Right renal cortex interstitium (tissue), 3 donors: Measurements from ENCODE around the gene DOK6. TPM values are rescaled to one million over a fixed set of nuclear protein-coding genes. Genes with fewer than 3 reads are reported as not detected.
"Not testable (repeated sequence)": the region's sequence is repeated elsewhere in the genome, so short reads cannot be mapped to it uniquely, and the experiment has no call there.

Experiments
- DNase-seq, 3 donors: peaks; one replicate each; pipeline ENCODE4 v3.0.0-alpha.2; 2013; ENCODE audit warnings: low read depth in 3 of 3, low spot score in 2 of 3
- polyA plus RNA-seq, 3 donors: library from polyadenylated mRNA; unstranded; fragments of 120-200 nt; gene quantifications; one replicate each; pipeline ENCODE4 v1.2.1, GENCODE V29; 2013; ENCODE audit not compliant: insufficient read length in 3 of 3

DOK6 gene
- 10 to 100 TPM; 20.2 to 20.7 (median 20.4) TPM for polyA plus RNA-seq

DNA sequence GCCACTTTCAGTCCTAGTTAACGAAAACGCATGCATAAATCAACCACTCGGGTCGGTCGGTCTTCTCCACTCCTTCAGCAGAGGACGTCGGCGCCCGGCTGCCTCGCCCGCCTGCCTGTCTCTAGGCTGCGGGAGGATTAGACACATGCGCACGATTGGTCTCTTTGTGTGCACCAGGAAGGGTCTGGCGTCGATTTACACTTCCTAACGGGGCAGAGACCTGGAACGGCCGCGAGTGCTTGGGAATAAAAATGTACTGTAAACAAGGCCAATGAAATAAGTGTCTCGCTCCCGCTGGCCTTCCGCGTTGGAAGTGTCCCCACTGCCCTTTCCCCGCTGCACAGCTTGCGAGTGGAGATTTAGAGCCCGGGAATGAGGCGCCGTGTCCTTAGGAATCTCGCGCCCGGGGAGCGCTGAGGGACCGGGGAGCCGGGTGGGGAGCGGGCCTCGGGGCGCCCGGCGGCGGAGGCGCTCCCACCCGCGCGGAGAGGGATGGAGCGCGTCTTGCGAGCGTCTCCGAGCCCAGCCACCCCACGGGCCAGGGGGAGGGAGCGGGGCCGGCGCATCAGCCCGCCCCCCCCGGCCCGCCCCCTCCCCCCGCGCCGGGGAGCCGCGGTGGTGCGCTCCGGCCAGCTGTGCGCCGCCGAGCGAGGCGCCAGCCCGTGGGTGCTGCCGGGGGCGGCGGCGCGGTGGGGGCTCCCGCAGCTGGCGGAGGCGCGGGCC, at the start of gene DOK6:
Gene DOK6 (plus strand): TSS at position 636 of the 723 bp plus-strand sequence.
- peak in 2 of 3 donors; percentile 61 to 63 for DNase-seq

DNA sequence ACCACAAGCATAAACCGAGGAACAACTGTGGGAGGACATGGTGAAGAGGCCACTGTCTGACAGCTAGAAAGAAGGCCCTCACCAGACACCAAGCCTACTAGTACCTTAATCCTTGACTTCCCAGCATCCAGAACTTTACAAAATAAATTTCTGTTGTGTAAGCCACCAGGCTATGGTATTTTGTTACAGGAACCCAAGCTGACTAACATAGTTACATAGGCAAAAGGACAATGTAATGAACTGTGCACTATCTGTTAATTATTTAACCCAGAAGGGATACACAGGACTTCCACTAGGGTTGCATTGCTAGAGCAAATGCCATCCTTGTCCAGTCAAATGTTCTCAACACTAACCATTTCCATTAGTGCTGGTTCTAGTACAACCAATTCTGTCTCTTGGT, 47.7 kb upstream of the DOK6 start:
- no peak for DNase-seq

DNA sequence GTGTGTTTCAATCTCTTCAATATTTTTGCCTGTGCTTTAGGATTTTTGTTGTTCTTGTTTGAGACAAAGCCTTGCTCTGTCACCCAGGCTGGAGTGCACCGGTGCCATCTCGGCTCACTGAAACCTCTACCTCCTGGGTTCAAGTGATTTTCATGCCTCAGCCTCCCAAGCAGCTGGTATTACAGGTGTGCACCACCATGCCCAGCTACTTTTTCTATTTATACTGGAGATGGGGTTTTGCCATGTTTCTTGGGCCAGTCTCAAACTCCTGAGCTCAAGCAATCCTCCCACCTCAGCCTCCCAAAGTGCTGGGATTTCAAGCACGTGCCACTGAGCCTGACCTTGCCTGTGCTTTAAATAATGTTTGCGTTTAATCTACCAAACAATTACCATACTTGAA, 43.1 kb upstream of the DOK6 start:
- DNase-seq, result no peak

DNA sequence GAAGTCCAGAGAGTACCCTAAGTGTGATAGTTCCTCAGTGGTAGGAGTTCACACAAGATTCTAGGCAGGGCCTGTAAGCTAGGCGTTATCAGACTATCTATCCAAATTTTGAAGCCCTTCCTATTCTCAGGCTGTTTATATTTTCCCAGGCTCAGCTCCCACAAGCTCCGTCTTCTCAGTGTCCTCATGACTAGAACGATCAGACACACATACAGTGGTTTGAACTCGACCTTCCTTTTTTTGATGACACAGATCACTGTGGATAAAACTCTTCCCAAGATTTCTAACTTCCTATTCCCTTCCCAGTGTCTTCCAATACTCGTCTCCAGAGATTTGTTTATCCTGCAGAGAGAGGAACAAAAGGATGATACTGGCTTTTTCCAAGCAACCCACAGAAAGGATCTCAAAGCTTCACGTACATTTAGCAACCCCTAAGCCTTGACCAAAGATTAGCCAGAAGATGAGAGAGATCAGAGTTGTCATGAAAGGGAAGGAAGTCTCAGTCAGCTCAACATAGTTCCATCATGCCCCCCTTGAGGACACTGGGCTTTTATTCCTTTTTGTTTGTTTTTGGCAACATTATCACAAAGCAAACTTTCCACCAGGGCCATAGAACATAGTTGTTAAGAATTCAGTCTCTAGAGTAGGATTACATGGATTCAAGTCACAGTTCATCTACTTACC, 42.3 kb upstream of the DOK6 start:
- DNase-seq, result no peak

DNA sequence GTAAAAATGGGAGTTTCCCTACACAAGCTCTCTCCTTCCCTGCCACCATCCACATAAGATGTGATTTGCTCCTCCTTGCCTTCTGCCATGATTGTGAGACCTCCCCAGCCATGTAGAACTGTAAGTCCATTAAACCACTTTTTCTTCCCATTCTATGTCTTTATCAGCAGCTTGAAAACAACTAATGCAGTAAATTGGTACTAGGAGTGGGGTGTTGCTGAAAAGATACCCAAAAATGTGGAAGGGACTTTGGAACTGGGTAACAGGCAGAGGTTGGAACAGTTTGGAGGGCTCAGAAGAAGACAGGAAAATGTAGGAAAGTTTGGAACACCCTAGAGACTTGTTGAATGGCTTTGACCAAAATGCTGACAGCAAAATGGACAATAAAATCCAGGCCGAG, 40.9 kb upstream of the DOK6 start:
- DNase-seq, result not testable (repeated sequence)

DNA sequence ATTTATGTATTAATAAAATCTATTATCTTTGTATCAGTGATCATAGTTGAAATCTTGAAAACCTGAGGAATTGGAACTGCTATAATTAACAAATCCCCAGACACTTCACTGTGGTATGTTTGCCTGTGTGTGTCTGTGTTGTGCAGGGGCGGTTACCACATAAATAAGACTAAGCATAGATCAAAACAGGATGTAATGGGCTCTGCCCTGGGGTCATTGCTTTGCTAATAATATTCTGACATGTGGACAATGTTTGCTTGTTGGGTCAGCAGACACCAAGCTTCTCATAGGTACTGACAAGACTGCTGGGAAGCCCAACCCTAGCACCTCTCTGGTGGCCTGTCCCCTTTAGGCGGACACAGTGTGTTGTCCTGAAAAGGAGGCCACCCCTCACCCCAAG, 35.8 kb upstream of the DOK6 start:
- DNase-seq, result no peak

DNA sequence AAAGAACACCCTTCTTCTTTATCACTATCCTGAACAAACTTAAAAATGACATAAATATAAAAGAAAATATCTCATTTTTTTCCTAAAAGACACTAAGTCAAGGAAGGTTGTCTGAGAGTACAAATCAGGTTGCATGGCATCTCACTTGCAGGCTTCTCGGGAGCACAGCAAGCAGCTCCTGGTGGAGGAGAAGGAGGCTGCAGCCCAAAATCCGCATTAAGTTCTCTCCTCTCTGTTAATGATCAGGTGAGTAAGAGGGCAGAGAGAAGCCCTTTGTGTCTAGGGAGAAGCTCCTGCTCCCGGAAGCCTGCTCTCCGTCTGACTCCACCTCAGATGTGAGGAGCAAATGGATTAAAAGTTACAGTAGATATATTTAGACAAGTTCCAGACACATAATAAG, 35.0 kb upstream of the DOK6 start:
- DNase-seq, result no peak

DNA sequence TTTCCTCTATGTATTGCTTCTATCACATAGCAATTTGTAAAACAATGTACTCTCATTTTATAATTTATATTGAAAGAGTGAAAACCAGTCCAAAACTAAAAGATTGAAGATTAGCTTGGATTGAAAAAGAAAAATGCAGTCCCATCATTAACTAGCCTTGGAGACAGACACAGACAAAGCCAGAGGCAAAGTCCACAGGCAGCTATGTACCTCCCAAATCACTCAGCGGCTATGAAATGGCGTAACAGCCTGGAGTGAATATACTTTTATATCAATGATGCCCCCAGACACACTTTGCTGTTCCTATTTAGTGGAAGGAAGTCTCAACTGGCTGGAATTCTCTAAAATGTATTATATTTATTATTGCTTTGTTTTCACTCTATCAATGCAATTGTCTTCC, 33.6 kb upstream of the DOK6 start:
- DNase-seq, result no peak

DNA sequence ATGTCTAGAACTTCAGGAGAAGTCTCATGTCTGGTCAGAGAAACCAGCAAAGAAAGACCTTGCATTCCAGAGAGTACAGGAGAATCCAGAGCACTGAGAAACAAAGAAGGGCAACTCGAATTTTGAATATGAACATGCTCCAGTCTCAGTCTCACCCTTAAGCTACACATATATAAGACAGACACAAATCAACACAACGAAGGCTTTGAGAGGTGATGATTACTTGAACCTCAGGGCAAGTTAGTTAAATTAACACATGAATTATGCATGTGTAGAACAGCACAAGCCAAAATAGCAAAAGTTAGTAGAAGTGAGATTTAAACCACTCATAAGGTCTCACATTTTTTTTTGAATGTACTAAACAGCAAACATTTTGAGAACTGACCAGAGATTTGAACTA, 29.0 kb upstream of the DOK6 start:
- no peak for DNase-seq

DNA sequence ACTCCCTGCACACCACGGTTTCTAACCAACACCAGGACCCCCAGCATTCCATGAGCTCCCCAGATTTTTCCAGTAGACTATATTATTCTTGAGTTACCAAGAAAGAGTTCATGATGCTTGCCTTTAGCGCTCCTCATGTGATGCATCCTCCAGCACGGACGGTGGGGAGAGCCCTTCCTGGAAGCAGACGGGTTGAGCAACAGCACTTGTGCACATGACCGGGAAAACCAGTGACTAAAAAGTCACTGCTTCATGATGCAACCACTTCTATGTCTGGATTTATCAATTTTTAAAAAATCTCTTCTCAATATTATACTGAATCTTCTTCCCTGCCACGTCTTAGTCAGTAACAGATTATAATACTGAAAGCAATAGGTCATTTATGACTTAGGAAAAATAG, 20.4 kb upstream of the DOK6 start:
- DNase-seq, result no peak

DNA sequence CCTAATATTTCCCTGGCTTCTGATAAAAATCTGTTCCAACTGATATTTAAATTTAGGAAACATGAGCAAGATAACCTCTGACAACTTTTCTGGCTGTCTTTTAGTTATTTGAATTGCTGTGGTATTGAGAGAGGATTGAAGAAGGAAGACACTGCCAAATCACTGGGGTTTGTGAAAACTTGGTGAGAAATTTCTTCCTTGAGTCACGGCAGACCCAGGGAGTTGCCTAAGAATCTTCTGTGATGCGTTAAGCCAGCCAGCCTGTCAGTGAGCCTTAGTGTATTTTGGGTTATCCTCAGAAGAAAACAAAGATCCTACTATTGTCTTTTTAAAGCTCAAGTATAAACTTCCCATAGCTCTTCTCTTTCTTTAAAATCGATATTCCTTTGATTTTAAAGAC, 17.5 kb upstream of the DOK6 start:
- DNase-seq, result no peak

DNA sequence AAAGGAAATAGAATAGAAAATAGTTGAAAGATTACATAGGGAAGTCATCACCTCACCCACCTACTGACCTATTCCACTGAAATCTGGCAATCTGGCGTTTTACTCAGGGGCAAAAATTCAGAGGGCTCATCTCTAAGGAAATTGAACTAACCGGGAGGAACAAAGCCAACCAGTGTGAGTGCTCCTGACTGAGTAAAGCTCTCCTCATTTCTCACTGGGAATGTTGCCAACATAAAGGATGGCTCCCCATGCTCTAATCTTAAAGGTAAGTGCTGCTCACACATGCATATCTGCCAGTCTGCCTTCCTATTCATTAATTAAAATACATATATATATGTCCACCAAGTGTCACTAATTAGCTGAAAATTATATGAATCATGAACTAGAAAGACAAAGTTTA, 13.5 kb upstream of the DOK6 start:
- DNase-seq, result no peak

DNA sequence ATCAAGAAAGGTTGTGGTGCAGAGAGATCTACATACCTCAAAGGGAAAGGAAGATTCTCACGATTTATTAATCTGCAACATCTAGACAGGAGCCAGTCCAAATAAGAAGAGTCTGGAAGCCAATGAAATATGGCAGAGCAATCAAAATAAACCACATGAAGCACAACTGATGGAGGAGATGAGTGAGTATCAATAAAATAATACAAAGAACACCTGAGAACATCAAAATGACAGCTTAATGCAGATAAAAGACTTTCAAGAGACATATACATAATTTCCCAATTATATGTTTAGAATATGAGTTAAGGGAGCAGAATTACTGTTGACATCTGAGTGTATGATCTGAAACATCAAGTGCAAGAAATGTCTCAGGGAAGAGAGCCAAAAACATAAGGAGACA, 12.5 kb upstream of the DOK6 start:
- no peak for DNase-seq

DNA sequence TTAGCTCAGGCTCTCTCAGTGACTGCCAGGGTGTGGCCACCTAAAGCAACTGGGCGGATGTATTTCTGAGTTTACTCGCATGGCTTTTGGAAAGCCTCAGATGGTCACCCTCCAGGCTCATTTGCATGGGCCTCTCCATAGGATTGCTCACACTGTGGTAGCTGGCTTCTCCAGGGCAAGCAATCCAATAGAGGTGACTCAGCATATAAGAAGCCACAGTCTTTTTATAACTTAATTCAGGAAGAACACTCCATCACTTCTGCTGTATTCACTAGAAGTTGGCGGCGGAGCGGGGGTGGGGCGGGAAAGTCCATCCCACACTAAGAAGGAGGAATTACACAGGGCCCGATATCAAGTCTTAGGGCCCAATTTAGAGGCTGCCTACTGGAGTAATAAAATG, 3.6 kb upstream of the DOK6 start:
- DNase-seq, result no peak

DNA sequence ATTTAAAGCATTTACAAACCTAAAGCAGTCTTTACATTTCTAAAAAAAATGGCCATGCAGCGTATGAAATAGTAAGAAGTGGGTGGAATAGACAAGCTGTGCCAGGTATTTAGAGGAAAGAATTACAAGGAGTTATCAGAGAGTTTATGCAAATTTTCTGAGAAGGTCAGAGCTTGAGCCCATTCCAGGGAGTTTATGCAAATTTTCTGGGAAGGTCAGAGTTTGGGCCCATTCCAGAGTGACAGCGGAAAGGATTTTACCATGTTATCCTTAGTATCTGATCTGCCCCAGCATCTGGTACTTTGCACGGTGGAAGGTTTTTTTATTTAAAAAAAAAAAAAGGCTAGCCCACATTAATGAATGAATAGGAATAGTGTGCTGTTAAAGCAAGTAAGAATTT, 1.4 kb upstream of the DOK6 start:
- DNase-seq, result no peak

DNA sequence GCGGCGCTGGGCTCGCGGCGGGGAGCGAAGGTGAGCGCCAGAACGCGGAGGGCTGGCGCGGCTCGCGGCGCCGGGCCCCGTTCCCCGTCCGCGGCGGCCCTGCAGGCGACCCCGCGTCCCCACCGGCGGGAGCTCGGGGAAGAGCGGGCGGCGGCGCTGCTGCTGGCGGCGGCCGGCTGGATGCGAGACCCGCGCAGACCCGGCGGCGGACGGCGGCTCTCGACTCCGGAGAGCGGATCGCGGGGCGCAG, 213 bp downstream of the DOK6 start:
- DNase-seq, result no peak

DNA sequence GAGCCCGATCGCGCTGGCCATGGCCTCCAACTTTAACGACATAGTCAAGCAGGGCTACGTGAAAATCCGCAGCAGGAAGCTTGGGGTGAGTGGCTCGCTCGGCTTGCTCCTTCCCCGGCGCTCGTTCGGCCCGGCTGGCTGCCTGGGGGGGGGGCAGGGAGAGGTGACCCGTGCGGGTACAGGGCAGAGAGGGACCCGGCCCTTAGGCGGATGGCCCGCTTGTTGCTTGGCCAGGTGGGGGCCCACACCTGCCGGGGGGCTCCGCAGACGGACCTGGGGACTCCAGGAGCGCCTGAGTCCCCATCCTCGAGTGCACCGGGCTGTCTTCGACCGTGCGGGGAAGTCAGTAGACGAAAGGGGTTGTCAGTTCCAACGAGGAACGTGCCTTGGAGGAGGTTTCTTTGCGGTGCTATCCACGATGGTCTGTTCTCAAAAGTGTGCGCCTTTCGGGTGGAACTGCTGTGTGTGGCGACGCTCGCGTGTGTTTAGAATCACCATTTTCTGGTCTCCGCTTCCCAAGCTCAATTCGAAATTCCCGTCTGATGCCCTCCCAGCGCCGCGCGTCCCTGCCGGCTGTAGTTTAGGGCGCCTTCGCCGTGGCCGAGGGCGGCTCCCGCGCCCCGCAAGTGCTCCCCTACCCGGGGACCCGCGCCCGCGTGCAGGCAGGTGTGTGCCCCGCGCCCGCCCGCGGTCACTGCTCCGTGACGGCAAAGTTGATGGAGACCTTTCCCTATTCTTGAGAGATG, 711 bp downstream of the DOK6 start:
- DNase-seq, result no peak

DNA sequence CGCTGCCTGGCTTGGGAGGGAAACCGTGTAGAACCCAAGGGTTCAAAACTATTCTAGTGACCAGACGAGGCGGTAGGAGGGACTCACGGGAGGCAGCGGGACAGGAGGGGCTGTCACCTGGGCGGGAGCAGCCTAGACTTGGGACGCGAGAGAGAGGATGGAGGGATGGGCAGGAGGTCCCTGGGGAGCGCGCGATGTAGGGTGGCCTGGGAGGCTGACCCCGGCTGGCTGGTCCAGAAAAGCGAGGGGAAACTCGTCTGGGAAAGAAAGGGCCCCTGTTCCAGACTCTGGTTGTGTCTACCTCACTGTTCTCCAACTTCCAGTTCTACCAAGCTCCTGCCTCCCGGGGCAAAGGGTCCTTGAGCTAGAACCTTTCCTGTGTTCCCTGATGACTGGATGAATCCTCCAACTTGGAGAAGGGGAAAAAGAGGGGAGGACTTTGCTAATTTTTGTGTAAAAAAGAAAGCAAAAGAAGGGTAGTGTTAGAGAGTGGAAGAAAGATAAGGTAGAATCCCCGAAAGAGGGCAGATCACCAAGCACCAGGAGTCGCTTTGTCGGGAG, 1.4 kb downstream of the DOK6 start:
- DNase-seq, result no peak

DNA sequence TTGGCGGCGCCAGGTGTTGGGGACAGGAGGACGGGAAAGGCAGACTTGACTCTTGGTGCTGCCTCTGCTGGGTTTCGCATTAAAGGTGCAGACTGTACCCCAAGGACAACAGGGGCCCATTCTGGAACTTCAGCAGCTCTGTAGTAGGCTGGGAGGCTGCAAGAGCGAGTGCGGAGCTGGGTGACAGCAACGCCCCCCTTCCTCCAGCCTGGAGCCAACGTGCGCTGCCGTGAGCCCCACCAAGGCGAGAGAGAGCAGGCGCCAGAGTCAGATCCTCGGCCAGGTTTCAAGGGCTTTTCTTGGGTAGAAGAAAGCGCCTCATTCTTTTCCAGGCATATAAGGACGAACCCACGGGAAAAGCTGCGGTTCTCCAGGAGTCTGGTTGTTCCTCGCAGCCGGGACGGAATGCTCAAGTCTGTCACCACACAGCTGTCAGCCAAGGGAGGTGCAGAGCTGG, 1.9 kb downstream of the DOK6 start:
- no peak for DNase-seq

DNA sequence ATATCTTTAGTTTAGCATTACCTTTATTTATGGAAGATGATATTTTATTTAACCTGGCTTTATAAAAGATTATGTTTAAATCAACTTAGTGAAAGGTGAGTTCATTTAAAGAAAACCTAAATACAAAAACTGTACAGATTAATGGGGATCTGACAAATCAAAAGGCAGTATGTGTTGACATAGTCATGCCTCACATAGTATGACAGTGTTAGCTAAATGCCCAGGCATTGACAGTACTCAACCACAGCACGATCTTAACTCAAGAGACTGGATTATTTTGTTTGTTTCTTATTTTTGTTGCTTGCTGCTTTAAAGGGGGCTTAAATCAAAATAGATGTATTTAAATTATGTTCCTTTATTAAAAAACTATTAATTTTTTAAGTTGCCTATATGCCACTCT, 7.8 kb downstream of the DOK6 start:
- DNase-seq, result no peak

DNA sequence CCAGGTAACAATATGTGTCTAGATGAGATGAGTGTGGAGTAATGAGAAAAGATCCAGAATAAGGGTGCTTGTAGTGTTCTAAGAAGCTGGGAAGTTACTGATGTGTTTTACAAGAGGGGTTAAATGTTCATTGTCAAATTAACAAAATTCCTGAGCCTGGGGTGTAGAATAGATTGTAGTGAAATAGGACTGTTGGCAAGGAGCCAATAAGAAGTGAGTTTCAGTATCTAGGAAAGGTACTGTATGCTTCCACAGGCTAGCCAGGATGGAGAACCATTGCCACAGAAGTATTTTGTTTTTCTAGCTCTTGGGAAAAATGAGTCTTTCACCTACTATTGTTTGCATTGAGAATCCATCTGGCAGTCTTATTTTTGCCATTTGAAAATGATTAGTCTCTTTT, 10.5 kb downstream of the DOK6 start:
- no peak for DNase-seq

DNA sequence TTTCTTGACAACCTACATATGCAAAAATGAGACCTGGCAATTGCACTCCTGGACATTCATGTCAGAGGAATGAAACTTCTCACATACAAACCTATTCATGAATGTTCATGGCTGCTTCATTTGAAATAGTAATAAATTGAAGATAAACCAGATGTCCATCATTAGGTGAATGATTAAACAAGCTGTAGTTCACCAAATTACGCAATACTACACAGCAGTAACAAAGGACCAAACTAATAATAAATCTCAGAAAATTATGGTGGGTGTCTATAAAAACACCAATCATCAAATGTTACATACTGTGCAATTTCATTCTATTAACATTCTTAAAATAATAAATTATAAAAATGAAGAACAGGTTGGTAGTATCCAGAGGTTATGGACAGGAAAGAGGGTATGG, 13.5 kb downstream of the DOK6 start:
- DNase-seq, result no peak
